T follicular helper cell (primary cell): Measurements from ENCODE around the gene MINDY2.
"Not testable (repeated sequence)": the region's sequence is repeated elsewhere in the genome, so short reads cannot be mapped to it uniquely, and the experiment has no call there.

Experiments
- DNase-seq: peaks from one replicate; pipeline ENCODE4 v3.0.0-alpha.2; 2020; ENCODE audit warnings: low read depth

MINDY2 gene

GRCh38 chr15:58805095-58805494, 34.0 kb downstream of the MINDY2 start:
- DNase-seq: no peak

GRCh38 chr15:58823267-58823666, 52.2 kb downstream of the MINDY2 start:
- not testable (repeated sequence) for DNase-seq

- DNase-seq: no peak
Observed at GRCh38 chr15:58830556-58830955, 59.5 kb downstream of the MINDY2 start.

- DNase-seq: not testable (repeated sequence)
Observed at GRCh38 chr15:58833681-58834426, 62.8 kb downstream of the MINDY2 start.

- DNase-seq: no peak
Observed at GRCh38 chr15:58839485-58839884, 68.4 kb downstream of the MINDY2 start.

- DNase-seq: no peak
Observed at GRCh38 chr15:58840048-58840447, 68.9 kb downstream of the MINDY2 start.

- no peak for DNase-seq
Observed at GRCh38 chr15:58842713-58843396, 71.8 kb downstream of the MINDY2 start.

- not testable (repeated sequence) for DNase-seq
Observed at GRCh38 chr15:58851205-58851604, 80.1 kb downstream of the MINDY2 start.

GRCh38 chr15:58852347-58852746, 81.2 kb downstream of the MINDY2 start:
- no peak for DNase-seq

GRCh38 chr15:58854593-58854992, 83.5 kb downstream of the MINDY2 start:
- no peak for DNase-seq

GRCh38 chr15:58856086-58856485, 85.0 kb downstream of the MINDY2 start:
- DNase-seq: no peak

- not testable (repeated sequence) for DNase-seq
Observed at GRCh38 chr15:58856621-58857020, 85.5 kb downstream of the MINDY2 start.

GRCh38 chr15:58862326-58862725, 91.2 kb downstream of the MINDY2 start:
- no peak for DNase-seq

- DNase-seq: no peak
Observed at GRCh38 chr15:58864602-58865424, 93.7 kb downstream of the MINDY2 start.

- no peak for DNase-seq
Observed at GRCh38 chr15:58865425-58865880, 94.4 kb downstream of the MINDY2 start.

GRCh38 chr15:58867926-58868325, 96.8 kb downstream of the MINDY2 start:
- no peak for DNase-seq

- DNase-seq: no peak
Observed at GRCh38 chr15:58870451-58870850, 99.3 kb downstream of the MINDY2 start.

- DNase-seq: no peak
Observed at GRCh38 chr15:58873267-58873666, 102.2 kb downstream of the MINDY2 start.

GRCh38 chr15:58875343-58875742, 104.2 kb downstream of the MINDY2 start:
- DNase-seq: no peak

- DNase-seq: no peak
Observed at GRCh38 chr15:58876306-58877106, 105.4 kb downstream of the MINDY2 start.

- no peak for DNase-seq
Observed at GRCh38 chr15:58877999-58878825, 107.1 kb downstream of the MINDY2 start.
